GM21825 (cell line): Measurements from ENCODE around the gene PPM1H.
"Not testable (repeated sequence)": the region's sequence is repeated elsewhere in the genome, so short reads cannot be mapped to it uniquely, and the experiment has no call there.

Source experiments
- ATAC-seq: cut with Tn5 transposase; IDR thresholded peaks from one replicate; pipeline ENCODE4 v1.9.1; 2021; ENCODE audit warnings: mild to moderate bottlenecking, moderate library complexity; ENCODE audit not compliant: unreplicated experiment

The PPM1H gene

GRCh38 chr12:62739266-62740015, 195.5 kb downstream of the PPM1H start:
- ATAC-seq: no peak

DNA sequence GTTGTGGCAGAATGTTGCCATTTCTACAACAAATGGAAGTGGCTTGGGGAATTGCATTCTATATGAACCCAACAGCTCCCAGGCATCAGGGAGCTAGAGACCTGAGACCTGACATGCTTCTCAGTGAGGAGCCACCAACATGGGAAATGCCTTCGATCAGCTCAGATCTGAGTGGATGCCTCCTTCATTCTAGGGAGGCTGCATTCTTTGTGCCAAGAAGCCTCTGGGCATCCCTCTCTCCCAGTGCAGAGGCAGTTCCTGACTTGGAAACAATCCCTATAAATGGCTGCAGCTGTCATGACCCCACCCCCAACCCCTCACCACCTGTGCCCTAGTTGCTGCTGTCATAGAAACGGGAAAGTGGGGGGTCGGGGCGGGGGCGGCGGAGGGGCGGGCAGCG, 196.3 kb downstream of the PPM1H start:
- no peak for ATAC-seq

DNA sequence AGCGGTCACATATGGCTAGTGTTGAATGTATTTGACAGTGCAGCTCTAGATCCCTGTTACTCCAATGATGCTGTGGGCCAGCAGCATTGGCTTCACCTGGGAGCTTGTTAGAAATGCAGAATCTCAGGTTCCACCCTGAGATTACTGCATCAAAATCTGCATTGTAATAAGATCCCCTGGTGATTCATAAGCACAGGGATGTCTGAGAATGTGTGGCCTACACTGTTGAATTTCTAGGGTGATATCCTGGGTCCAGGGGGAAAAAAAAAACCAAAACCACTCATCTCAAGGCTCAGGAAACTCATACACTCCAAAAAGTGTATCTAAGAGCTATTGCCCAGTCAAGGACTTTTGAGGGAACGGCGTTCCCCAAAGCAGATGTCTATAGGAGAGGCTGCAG, 196.8 kb downstream of the PPM1H start:
- ATAC-seq: no peak

GRCh38 chr12:62737615-62738014, 197.3 kb downstream of the PPM1H start:
- no peak for ATAC-seq

- no peak for ATAC-seq
Observed at GRCh38 chr12:62737188-62737587, 197.8 kb downstream of the PPM1H start.

GRCh38 chr12:62736596-62736995, 198.4 kb downstream of the PPM1H start:
- no peak for ATAC-seq

DNA sequence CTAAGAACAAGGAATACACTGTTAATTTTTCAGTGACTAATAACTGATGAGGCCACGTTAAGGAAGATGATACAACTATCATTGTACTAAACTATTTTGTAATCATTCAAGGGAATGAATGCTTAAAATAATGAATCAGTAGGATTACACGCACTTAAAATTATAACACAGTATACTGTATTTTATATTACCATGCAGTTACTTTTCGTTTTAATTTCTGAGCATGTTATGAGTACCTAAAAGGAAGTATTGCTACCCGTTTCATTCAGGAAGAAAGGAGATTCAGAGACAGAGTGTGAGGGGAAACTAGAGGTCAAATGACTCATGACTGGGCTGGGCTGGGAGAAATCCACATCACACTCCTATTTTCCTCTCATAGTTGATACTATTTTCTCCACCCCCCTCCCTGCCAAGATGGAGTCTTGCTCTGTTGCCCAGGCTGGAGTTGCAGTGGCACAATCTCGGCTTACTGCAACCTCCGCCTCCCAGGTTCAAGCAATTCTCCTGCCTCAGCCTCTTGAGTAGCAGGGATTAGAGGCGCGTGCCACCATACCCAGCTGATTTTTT, 202.0 kb downstream of the PPM1H start:
- no peak for ATAC-seq

DNA sequence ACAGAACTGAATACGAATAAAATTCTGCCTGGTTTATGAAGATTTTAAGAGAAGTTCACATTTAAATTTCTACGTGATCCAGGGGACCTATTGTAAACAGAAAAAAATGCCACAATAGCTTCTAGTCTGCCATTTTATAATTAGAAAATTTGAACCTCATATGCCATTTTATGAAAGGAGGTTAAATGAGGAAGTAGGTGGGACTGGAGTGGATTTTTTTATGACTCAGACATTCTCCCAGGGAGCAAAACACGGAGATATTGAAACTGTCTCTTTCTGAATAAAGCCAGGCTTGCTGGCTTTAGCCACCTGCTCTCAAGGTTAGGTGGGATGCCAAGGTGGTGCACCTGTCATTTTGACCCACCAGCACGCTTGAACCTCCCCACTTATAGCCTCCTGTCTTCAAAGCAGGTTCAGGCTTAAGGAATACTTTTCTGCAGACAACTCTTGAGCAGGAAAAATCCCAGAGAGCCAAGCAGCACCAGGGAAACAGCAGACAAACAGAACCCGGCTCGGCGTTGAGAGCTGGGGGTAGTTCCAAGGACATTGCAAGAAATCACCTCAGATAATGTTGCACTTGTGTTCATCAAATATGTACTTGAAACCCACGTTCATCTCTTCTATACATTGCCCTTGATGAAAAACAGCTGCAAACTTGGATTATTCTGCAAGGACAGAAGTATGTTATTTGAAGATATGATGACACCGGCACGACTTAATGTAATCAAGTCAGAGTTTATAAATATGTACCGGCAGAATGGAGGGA, 203.7 kb downstream of the PPM1H start:
- ATAC-seq: no peak

DNA sequence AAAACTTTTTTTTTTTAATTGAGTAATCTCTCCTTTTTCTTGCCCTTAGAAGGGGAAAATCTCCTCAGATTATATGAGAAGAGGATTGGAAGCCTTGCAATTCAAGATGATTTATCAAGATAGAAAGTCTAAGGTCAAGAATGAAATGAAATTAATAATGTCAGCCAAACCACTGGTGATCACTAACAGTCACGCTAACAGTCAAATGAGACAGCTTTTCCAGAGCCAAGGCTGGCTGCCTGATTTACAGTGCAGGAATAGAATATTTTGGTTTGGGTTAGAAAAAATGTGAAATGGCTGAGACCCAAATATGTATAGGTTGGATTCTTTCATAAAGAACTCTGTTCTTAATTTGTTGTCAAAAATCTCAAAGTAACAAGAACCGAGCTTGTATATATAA, 204.3 kb downstream of the PPM1H start:
- ATAC-seq: no peak

GRCh38 chr12:62729579-62730544, 205.1 kb downstream of the PPM1H start:
- not testable (repeated sequence) for ATAC-seq

- no peak for ATAC-seq
Observed at GRCh38 chr12:62728741-62729140, 206.2 kb downstream of the PPM1H start.

- ATAC-seq: no peak
Observed at GRCh38 chr12:62726471-62726980, 208.4 kb downstream of the PPM1H start.

GRCh38 chr12:62725781-62726180, 209.2 kb downstream of the PPM1H start:
- no peak for ATAC-seq

DNA sequence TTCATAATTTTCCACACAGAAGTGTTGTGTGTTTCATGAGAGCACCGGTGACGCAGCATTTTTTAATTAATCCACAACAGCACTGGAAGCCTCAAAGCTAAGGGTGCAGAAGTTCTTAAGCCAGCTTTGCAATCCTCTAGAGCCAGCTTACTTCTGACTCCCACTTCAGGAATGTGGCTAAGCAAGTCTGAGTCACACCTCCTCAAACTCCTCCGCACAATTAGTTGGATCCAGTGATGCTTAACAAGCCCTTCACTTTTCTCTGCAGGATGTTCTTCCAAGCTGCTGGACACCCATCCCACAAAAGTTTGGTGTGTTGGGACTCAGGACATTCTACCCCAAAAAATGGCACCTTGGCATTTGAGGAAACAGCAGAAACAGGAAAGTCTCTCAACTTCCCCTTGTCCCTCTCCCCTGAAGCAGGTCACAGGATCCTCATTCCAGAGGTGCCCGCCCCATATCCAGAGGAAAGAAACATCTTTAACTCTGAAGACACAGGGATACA, 210.0 kb downstream of the PPM1H start:
- no peak for ATAC-seq

DNA sequence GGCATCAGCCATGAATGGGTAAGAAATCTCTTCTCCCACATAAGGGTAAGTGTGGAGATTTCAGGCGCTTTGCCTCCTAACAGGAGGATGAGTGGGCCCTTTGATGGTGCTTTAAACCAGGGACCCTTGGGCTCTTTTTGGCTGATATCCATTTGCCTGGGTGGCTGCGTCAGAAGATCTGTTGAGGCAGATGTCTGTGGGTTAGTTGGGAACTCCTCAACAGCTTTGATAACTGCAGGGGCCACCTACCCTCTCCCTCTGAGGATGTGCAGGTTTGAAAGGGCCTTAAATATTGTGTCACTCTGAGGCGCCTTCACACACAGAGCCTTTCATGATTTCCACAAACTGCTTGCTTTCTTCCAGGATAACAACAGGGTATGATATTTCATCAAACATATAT, 210.7 kb downstream of the PPM1H start:
- no peak for ATAC-seq

GRCh38 chr12:62722971-62723680, 211.8 kb downstream of the PPM1H start:
- ATAC-seq: no peak

DNA sequence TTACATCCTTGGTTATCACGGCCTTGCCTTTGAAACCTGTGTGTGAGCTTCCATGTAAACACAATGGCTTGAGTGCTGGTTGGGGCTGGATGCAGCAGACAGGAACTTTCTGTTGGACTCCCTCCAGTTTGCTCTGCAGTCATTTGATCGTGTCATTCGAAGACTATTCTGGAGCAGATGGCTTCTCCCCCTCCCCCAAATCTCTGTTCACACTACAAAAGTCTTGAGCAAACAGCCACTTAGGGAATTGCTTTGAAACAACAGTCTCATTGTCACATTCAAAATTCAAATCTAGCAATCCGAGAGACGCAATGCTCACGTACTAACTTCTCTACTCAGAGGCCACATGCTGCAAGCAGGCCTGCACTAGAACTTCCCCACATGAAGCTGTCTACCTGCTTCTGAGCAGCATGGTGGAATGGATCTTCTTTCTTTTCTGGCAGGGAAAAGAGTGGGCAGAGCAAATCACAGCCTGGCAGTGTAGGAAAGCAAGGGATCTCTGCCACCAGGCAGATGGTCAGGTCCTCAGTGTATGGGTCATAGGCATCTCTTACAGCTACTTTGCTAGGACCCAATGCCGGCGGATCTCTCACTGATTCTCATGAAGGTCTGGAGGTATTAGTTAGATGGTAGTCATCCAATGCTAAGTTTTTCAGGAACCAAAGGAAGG, 214.2 kb downstream of the PPM1H start:
- ATAC-seq: no peak

GRCh38 chr12:62720025-62720424, 214.9 kb downstream of the PPM1H start:
- no peak for ATAC-seq

GRCh38 chr12:62718762-62719426, 216.1 kb downstream of the PPM1H start:
- ATAC-seq: no peak
